ENCODE measurements around the gene ACADL. TPM values are rescaled to one million over a fixed set of nuclear protein-coding genes. Genes with fewer than 3 reads are reported as not detected.

ACADL gene
- total RNA-seq = 1 to 10 TPM; 5.0 to 9.7 TPM
- long read RNA-seq, donor 1, partial matches to known transcripts = 0 of 2 reads
- long read RNA-seq, donor 1, other reads (novel, unspliced or antisense) = 0 of 2 reads
- long read RNA-seq, donor 2, partial matches to known transcripts = 0 of 3 reads
- long read RNA-seq, donor 2, other reads (novel, unspliced or antisense) = 1 of 3 reads

GRCh38 chr2:210224941-210225672, at the start of gene ACADL:
Gene ACADL (minus strand): TSS chr2:210225447. CDS start chr2:210225263, 184 bp downstream.
- intact Hi-C loops (cut with DNase I) = no loop called here
- peak; percentile 85 for DNase-seq (ENCODE audit: low spot score)

- no peak for DNase-seq (ENCODE audit: low spot score)
- intact Hi-C loops (cut with DNase I) = no loop called here
Measured at GRCh38 chr2:210271300-210271699, 46.1 kb upstream of the ACADL start.

GRCh38 chr2:210269148-210269547, 43.9 kb upstream of the ACADL start:
- intact Hi-C loops (cut with DNase I) = no loop called here
- DNase-seq (ENCODE audit: low spot score) = no peak

- intact Hi-C loops (cut with DNase I) = no loop called here
- no peak for DNase-seq (ENCODE audit: low spot score)
Measured at GRCh38 chr2:210268281-210268680, 43.0 kb upstream of the ACADL start.

GRCh38 chr2:210267698-210268097, 42.5 kb upstream of the ACADL start:
- DNase-seq (ENCODE audit: low spot score) = no peak
- intact Hi-C loops (cut with DNase I) = no loop called here

- no peak for DNase-seq (ENCODE audit: low spot score)
- intact Hi-C loops (cut with DNase I) = no loop called here
Measured at GRCh38 chr2:210264282-210264681, 39.0 kb upstream of the ACADL start.

- no peak for DNase-seq (ENCODE audit: low spot score)
- intact Hi-C loops (cut with DNase I) = no loop called here
Measured at GRCh38 chr2:210263841-210264240, 38.6 kb upstream of the ACADL start.

- DNase-seq (ENCODE audit: low spot score) = no peak
- intact Hi-C loops (cut with DNase I) = no loop called here
Measured at GRCh38 chr2:210262036-210262435, 36.8 kb upstream of the ACADL start.

- intact Hi-C loops (cut with DNase I) = no loop called here
- DNase-seq (ENCODE audit: low spot score) = no peak
Measured at GRCh38 chr2:210259687-210260086, 34.4 kb upstream of the ACADL start.

GRCh38 chr2:210252699-210253606, 27.7 kb upstream of the ACADL start:
- intact Hi-C loops (cut with DNase I) = no loop called here

GRCh38 chr2:210250622-210251021, 25.4 kb upstream of the ACADL start:
- intact Hi-C loops (cut with DNase I) = no loop called here
- DNase-seq (ENCODE audit: low spot score) = no peak

More at GRCh38 chr2:210252699-210253606, 27.7 kb upstream of the ACADL start:
- no peak for DNase-seq (ENCODE audit: low spot score)

GRCh38 chr2:210233487-210233886, 8.2 kb upstream of the ACADL start:
- intact Hi-C loops (cut with DNase I) = no loop called here
- no peak for DNase-seq (ENCODE audit: low spot score)

- intact Hi-C loops (cut with DNase I) = no loop called here
- no peak for DNase-seq (ENCODE audit: low spot score)
Measured at GRCh38 chr2:210230984-210231383, 5.7 kb upstream of the ACADL start.

- no peak for DNase-seq (ENCODE audit: low spot score)
- intact Hi-C loops (cut with DNase I) = no loop called here
Measured at GRCh38 chr2:210230518-210230917, 5.3 kb upstream of the ACADL start.

- DNase-seq (ENCODE audit: low spot score) = no peak
- intact Hi-C loops (cut with DNase I) = no loop called here
Measured at GRCh38 chr2:210228586-210228985, 3.3 kb upstream of the ACADL start.

GRCh38 chr2:210227290-210228088, 2.2 kb upstream of the ACADL start:
- intact Hi-C loops (cut with DNase I) = no loop called here
- no peak for DNase-seq (ENCODE audit: low spot score)

GRCh38 chr2:210226223-210226622, 976 bp upstream of the ACADL start:
- DNase-seq (ENCODE audit: low spot score) = no peak
- intact Hi-C loops (cut with DNase I) = no loop called here

GRCh38 chr2:210224591-210224940, 681 bp downstream of the ACADL start:
- intact Hi-C loops (cut with DNase I) = no loop called here
- peak; percentile 79 for DNase-seq (ENCODE audit: low spot score)

- intact Hi-C loops (cut with DNase I) = no loop called here
- no peak for DNase-seq (ENCODE audit: low spot score)
Measured at GRCh38 chr2:210215120-210215519, 10.1 kb downstream of the ACADL start.

All from posterior vena cava (tissue), 2 donors.